Body of pancreas (tissue), 4 donors: ENCODE measurements around the gene ERCC2.

Source experiments
- CTCF ChIP-seq, 7 experiments: fragments of 450-650 bp in 4 of 7; fragments of 200-600 bp in 3 of 7; sonication (generic) in 3 of 7; IDR thresholded peaks; one replicate each; pipeline ENCODE4 v1.5.1; 2016 to 2019; ENCODE audit warnings: antibody characterized with exemption in 7 of 7
- POLR2A ChIP-seq, 3 donors: fragments of 450-650 bp; IDR thresholded peaks; one replicate each; pipeline ENCODE4 v1.6.1; 2016; ENCODE audit warnings: antibody characterized with exemption in 3 of 3, mild to moderate bottlenecking in 2 of 3

- TF ChIP-seq CTCF (IDR thresholded peaks at IDR 0.05) (no peak), POLR2A (IDR thresholded peaks at IDR 0.05) (no peak)
These were observed 58.8 kb downstream of the ERCC2 start for GRCh38 chr19:45311621-45312020.
